C4-2B (cell line): ENCODE results near the gene FOXC1.

Experiments used
- CTCF ChIP-seq: fragments of 450-650 bp; conservative IDR thresholded peaks from 2 replicates; pipeline ENCODE4 v1.5.1; 2017; ENCODE audit warnings: mild to moderate bottlenecking
- ZFX ChIP-seq: fragments of 450-650 bp; IDR thresholded peaks from 2 replicates; pipeline ENCODE4 v1.6.1; 2017

DNA sequence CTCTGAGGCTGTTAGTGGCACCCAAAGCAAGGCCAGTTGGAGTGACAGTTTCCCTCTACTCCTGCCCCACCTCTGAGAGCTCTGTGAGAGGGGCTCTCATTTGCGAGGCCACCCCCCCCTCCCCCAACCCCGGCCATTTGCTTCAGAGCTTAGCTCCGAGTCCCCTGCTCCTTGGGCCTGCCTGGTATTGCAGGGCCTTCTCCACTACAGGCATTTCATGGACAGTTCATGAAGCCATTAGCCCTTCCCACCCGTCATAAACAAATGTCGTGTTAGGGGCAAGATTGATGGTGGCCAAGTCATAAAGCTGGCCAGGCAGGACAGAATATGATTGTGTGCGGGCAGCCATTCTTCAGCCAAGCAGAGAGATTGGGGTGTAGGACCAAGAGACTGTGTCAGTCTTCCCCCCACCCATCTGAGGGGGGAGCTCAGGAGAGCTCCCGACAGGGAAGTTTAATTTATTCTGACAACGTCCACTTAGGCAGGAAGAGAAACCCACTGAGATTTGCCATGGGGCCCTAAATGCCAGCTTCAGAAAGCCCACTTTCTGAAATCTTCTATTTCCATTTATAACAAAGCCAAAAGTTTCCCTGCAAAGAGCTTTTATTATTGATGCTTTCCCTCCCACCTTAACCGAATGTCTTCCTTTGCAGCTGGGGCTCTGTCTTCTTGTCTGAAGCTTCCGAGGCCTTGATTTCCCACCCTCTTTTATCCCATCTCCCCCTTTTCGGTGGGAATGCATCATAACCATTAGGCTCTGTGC, 7.2 kb downstream of the FOXC1 start:
- no peak for TF ChIP-seq CTCF
- TF ChIP-seq ZFX: no peak
